NCI-H774 (cell line): ENCODE data around the gene MBD5.

ENCODE experiments used
- DNase-seq: peaks from one replicate; lab custom pipeline; 2025; lab: John Stamatoyannopoulos, UW

Gene MBD5

GRCh38 chr2:148122788-148123187 is 101.9 kb downstream of the MBD5 start:
- no peak for DNase-seq

DNA sequence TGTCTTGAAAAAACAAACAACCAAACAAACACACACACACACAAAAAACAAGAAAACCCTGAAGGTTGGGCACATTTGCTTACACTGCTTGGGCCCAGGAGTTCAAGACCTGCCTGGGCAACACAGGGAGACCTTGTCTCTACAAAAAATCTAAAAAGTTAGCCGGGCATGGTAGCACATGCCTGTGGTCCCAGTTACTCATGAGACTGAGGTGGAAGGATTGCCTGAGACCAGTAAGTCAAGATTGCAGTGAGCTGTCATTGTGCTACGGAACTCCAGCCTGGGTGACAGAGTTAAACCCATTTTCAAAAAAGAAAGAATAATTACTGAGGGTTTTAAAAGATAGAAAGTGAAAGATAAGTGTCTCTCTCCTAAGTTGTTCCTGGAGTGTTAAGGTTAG is 103.4 kb downstream of the MBD5 start:
- DNase-seq: no peak

DNA sequence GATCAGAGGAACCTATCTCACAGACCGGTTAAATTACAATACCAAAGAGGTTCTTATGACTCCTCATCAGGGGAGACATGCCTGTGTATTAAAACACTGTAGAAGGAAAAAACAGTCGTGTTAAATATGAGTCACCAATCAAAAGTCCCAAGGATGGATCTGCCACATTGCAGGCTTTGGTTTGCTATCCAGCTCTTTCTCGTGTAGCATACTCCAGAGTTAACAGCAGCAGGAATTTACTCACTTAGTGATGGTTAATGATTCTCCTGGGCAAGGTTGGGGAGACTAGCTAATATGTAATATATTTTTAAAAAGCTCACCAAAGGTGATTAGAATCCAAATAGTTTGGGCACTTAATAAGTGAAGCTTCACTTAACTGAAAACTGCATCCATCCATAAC is 109.7 kb downstream of the MBD5 start:
- DNase-seq: no peak

- no peak for DNase-seq
Measured at GRCh38 chr2:148132412-148132811, 111.5 kb downstream of the MBD5 start.

GRCh38 chr2:148135705-148136104 is 114.8 kb downstream of the MBD5 start:
- DNase-seq: no peak

DNA sequence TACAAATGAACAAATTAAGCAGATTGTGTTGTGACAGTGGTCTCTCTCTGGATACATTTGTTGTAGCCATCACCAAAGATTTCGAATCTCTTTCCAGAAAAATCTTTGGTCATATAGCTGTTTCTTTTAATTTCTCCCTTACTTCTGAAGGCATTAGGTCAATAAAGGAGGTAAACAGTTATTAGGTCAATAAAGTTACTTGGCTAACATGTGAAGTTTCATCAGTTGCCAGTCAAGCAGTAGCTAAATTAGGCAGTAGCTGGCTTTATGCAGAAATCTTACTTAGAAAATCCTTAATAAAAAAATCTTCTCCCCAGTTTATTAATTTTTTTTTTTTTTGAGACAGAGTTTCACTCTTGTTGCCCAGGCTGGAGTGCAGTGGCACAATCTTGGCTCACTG is 115.5 kb downstream of the MBD5 start:
- no peak for DNase-seq

- no peak for DNase-seq
Measured at GRCh38 chr2:148161909-148162435, 141.1 kb downstream of the MBD5 start.

GRCh38 chr2:148162871-148163270 is 142.0 kb downstream of the MBD5 start:
- DNase-seq: no peak

DNA sequence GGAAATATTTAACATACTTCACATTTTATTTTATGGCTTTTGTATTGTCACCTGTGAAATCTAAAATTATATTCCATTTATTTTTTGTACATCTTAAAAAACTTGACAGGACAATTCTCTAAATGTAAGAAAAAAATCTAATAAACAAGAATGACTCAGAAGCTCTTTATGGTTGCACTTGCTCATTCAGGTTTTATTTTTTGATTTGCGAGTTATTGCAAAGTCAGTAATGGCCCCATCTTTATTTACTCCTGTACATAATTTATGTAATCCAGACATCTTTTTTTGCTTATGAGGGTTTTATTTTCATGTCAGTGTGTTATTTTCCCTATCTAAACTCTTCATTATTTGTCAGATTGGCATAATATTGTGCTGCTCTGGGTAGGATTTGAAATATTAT is 145.1 kb downstream of the MBD5 start:
- no peak for DNase-seq

GRCh38 chr2:148167241-148167766 is 146.4 kb downstream of the MBD5 start:
- no peak for DNase-seq

DNA sequence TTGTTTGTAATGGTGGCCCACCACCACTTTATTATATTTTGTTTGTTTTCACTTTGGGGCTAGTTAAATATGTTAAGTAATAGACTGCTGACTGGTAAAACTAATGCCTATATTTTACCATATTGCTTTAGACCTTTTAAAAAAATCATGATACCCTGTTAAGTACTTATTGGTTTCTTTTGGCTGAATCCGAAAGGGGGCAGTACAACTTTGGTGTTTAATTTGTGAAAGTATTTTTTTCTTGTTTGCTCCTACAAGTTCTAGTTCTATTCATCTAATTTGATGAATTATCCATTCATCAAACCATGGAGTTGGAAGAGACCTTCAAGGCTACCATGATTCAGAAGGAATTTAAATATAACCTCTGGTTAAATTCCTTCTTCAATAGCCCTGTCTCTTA is 147.0 kb downstream of the MBD5 start:
- DNase-seq: no peak

- no peak for DNase-seq
Measured at GRCh38 chr2:148172131-148172753, 151.4 kb downstream of the MBD5 start.

- DNase-seq: no peak
Measured at GRCh38 chr2:148173168-148173567, 152.3 kb downstream of the MBD5 start.

DNA sequence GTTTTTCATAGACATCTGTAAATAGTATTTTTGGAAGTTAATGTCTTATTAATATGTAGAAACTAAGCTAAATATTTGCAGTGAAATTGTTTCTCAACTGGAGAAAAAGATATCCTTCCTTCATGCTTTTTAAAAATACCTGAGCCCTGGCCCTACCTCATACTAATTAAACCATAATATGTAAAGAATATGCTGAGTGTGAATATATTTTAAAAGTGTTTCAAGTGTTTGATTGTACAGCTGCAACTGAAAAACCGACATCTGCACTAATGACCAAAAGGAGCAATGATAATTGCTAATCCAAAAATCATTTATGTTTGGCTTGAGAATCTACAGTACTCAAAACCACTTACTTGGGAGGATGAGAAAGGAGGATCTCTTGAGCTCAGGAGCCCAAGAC is 156.7 kb downstream of the MBD5 start:
- no peak for DNase-seq

DNA sequence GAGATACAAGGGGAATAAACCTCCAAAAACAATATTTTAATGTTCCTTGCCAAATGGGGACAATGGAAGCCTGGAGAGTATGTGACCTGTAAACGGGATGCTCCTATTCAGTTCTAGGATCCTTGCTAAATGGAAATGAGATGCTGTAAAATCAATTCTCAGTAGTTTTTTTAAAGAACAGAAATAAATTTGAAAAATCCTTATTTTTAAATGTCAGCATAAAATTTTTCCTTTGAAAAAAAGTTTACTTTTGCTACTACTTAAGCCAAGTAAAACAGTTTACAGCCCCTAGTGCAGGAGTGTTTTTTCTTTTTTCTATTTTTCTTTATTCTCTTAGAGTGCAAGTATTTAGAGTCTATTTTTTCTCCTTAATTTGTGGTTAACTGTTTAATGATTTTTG is 158.8 kb downstream of the MBD5 start:
- DNase-seq: no peak

GRCh38 chr2:148184976-148185375 is 164.1 kb downstream of the MBD5 start:
- no peak for DNase-seq

DNA sequence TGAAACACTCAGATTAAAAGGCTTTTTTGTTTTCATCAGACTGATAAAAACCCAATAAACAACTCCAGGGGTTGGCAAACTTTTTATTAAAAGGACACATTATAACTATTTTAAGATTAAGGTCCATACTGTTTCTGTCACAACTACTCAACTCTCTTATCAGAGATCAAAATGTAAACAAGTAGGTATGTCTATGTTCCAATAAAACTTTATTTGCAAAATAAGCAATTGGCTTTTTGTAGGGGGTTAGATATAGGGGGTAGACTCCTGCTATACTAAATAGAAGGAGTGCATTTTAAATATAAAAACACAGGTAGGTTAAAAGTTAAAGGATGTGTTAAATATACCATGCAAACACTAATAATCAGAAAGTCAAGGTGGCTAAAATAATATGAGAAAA is 174.0 kb downstream of the MBD5 start:
- DNase-seq: no peak

- no peak for DNase-seq
Measured at GRCh38 chr2:148201075-148202004, 180.4 kb downstream of the MBD5 start.

DNA sequence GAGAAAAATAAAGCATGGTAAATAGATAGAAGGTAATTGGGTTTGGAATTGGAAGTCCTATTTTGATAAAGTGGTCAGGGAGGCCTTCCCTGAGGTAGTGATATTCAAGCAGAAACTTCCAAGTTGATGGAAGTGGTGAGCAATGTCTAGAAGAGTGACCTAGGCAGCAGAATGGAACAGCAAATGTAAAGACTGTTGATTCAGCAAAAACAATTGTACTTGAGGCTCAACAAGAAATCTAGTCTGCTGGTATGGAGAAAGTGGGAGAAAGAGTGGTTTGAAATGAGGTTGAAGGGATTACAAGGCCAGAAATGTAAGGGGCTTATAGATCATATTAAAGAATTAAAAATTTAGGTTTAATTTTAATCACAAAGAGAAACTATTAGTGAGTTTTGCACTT is 181.3 kb downstream of the MBD5 start:
- no peak for DNase-seq

- DNase-seq: no peak
Measured at GRCh38 chr2:148207111-148207510, 186.2 kb downstream of the MBD5 start.

- no peak for DNase-seq
Measured at GRCh38 chr2:148209603-148210002, 188.7 kb downstream of the MBD5 start.

DNA sequence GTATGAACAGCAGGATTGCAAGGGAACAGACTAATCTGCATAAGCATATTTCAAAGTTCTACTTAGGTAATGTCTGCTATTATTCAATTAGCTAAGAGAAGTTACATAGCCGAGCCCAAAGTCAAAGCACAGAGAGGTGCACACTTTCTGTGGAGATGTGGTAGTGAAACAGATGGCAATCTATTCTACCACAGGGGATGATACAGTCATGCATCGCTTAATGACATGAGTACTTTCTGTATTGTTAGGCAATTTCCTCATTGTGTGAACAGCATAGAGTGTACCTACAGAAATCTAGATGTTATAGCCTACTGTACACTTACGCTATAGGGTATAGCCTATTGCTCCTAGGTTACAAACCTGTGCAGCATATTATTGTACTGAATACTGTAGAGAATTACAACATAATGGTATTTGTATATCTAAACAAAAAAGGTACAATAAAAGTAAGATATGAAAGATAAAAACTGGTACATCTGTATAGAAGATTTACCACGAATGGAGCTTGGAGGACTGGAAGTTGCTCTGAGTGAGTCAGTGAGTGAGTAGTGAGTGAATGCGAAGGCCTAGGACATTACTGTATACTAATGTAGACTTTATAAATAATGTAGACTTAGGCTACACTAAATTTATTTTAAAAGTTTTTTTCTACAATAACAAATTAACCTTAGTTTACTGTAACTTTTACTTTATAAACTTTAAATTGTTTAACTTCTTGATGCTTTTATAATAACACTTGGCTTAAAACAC is 197.6 kb downstream of the MBD5 start:
- DNase-seq: no peak
